Upper lobe of left lung (tissue), 4 donors: Measurements from ENCODE around the gene CFAP92.

Experiments used
- POLR2A ChIP-seq, 4 donors: fragments of 450-650 bp; IDR thresholded peaks; one replicate each; pipeline ENCODE4 v1.5.1; 2016 to 2017; ENCODE audit warnings: antibody characterized with exemption in 4 of 4, mild to moderate bottlenecking in 2 of 4
- POLR2AphosphoS5 ChIP-seq, 2 donors: sonication (generic); formaldehyde crosslinking; IDR thresholded peaks; one replicate each; pipeline ENCODE4 v1.5.1; 2017; ENCODE audit warnings: antibody characterized with exemption in 2 of 2
- TF ChIP-seq, protein P1 (sequence below), 6 experiments: fragments of 450-650 bp in 4 of 6; fragments of 200-600 bp in 2 of 6; sonication (generic) in 2 of 6; IDR thresholded peaks; one replicate each; pipeline ENCODE4 v1.5.1; 2016 to 2019; ENCODE audit warnings: antibody characterized with exemption in 6 of 6

DNA sequence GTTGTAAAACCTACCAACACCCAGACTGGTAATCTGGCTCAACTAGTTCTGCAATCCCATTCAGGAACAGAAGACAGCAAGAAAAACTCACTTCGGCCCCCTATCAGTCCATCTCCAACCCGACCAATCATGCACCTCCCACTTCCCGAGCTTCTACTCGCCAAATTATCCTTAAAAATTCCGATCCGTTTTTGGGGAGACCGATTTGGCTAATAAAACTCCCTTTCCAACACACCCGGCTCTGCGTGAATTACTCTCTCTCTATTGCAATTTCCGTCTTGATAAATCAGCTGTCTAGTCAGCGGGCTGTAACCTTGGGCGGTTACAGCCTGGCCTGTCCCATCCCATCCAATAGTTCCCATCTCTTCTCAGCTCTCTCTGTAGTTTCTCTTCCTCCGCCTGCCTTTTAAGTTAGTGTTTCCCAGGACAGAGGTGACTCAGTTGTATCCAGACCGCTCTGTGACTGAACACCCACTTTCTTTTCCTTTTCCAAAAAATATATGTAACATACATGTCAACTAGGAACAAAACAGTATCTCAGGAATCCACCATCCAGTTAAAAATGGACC is 115.2 kb downstream of the CFAP92 start:
- TF ChIP-seq POLR2A (IDR thresholded peaks at IDR 0.05) (no peak), POLR2AphosphoS5 (IDR thresholded peaks at IDR 0.05) (no peak)
- TF ChIP-seq, protein P1, sequence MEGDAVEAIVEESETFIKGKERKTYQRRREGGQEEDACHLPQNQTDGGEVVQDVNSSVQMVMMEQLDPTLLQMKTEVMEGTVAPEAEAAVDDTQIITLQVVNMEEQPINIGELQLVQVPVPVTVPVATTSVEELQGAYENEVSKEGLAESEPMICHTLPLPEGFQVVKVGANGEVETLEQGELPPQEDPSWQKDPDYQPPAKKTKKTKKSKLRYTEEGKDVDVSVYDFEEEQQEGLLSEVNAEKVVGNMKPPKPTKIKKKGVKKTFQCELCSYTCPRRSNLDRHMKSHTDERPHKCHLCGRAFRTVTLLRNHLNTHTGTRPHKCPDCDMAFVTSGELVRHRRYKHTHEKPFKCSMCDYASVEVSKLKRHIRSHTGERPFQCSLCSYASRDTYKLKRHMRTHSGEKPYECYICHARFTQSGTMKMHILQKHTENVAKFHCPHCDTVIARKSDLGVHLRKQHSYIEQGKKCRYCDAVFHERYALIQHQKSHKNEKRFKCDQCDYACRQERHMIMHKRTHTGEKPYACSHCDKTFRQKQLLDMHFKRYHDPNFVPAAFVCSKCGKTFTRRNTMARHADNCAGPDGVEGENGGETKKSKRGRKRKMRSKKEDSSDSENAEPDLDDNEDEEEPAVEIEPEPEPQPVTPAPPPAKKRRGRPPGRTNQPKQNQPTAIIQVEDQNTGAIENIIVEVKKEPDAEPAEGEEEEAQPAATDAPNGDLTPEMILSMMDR (IDR thresholded peaks at IDR 0.05) = no peak
